ENCODE results near the gene ZNF394. TPM values are rescaled to one million over a fixed set of nuclear protein-coding genes. Genes with fewer than 3 reads are reported as not detected.

The ZNF394 gene
- total RNA-seq, 1 donor from 2014 or later: 32.9 TPM

DNA sequence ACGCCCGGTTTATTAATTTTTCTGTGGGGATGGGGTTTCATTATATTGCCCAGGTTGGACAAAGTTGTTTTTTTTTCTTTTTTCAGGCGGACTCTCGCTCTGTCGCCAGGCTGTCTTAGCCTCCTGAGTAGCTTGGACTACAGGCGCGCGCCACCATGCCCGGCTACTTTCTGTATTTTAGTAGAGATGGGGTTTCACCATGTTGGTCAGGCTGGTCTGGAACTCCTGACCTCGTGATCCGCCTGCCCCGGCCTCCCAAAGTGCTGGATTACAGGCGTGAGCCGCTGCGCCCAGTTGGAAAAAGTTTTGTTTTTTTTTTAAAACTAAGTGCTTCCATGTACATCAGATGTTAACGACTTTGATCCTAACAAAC lies 542 bp upstream of the ZNF394 start:
- ATAC-seq (no peak), DNase-seq (no peak)
- Histone ChIP-seq H3K4me1 (peaks cover 34% of the 10 kb centered on the region), H3K9me3 (no peaks in the 10 kb centered on the region), H3K27ac (peak overlapping the region; percentile 98), H3K4me3 (peak overlapping the region; percentile 94), H3K27me3 (ENCODE audit: low read depth) (no peaks in the 10 kb centered on the region), H3K36me3 (peaks cover 29% of the 10 kb centered on the region)
- intact Hi-C loops (cut with DNase I): no loop called here
- no peak for TF ChIP-seq CTCF (IDR thresholded peaks at IDR 0.05)

DNA sequence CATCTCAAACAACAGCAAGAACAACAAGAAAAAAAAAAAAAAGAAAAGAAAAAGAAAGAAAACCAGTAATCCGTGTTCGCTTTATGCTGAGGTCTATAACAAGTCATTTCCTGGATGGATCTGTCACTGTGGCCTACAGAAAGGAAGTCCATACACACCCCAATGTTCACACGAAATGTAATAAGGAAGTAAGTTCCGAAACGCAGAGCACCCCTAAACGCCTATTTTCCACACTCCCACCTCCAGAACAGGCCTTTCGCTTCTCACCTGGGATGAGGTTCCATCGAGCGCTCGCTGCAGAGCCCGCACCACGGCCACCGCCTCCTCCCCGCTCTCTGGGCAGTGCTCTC lies 735 bp downstream of the ZNF394 start:
- ATAC-seq (peak; percentile 34 to 54), DNase-seq (no peak)
- TF ChIP-seq CTCF (IDR thresholded peaks at IDR 0.05): no peak
- Histone ChIP-seq H3K27me3 (ENCODE audit: low read depth) (no peaks in the 10 kb centered on the region), H3K9me3 (peaks cover 7% of the 10 kb centered on the region), H3K36me3 (peaks cover 41% of the 10 kb centered on the region), H3K4me1 (peaks cover 30% of the 10 kb centered on the region), H3K27ac (peak overlapping the region; percentile 98), H3K4me3 (peak overlapping the region; percentile 94)
- intact Hi-C loops (cut with DNase I): no loop called here

DNA sequence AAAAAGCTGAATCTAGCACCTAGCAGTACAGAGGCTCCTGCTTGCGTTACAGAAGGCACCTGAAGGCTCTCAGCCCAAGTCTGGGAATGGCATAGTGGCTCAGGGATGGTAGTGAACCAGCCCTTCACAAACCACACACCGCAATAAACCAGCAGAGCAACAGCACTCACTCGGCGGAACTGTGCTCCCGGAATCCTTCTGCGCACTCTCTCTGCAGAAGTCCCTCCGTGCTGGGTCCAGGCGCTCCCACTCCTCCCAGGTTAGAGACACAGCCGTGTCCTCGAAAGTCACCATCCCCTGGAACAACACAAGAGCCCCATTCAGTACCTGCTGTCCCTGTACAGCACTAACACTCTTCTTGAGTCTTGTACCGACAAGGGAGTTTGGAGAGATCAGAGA lies 1.5 kb downstream of the ZNF394 start:
- Histone ChIP-seq H3K27me3 (ENCODE audit: low read depth) (no peaks in the 10 kb centered on the region), H3K36me3 (peaks cover 49% of the 10 kb centered on the region), H3K9me3 (peaks cover 15% of the 10 kb centered on the region), H3K4me1 (peaks cover 25% of the 10 kb centered on the region), H3K27ac (no peak overlapping the region), H3K4me3 (peak overlapping the region; percentile 94)
- ATAC-seq: no peak
- no peak for DNase-seq
- intact Hi-C loops (cut with DNase I): no loop called here
- no peak for TF ChIP-seq CTCF (IDR thresholded peaks at IDR 0.05)

- DNase-seq (no peak), ATAC-seq (no peak)
- peaks cover 21% of the 10 kb centered on the region for H3K9me3 ChIP-seq
- peaks cover 55% of the 10 kb centered on the region for H3K36me3 ChIP-seq
- H3K4me1 ChIP-seq: peaks cover 25% of the 10 kb centered on the region
- H3K27ac ChIP-seq: no peak overlapping the region
- TF ChIP-seq CTCF (IDR thresholded peaks at IDR 0.05): no peak
- intact Hi-C loops (cut with DNase I): no loop called here
- H3K27me3 ChIP-seq (ENCODE audit: low read depth): no peaks in the 10 kb centered on the region
- peak overlapping the region; percentile 94 for H3K4me3 ChIP-seq
Measured at GRCh38 chr7:99497766-99498545, 2.1 kb downstream of the ZNF394 start.

DNA sequence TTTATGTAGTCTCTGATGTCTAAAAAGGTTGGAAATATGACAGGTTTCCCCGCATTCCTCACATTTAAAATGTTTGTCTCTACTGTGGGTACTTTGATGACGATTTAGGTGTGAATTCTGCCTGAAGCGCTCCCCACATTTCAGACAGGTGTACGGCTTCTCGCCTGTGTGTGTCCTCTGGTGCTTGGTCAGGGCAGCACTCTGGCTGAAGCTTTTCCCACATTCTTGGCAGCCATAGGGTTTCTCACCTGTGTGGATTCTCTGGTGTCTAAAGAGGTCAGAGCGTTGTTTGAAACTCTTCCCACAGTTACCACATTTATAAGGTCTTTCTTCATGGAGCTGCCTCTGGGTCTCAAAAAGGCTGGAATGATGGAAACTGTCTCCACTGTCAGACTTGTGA lies 6.3 kb downstream of the ZNF394 start:
- no peak for DNase-seq
- H3K4me3 ChIP-seq: no peak overlapping the region
- H3K36me3 ChIP-seq: peaks cover 74% of the 10 kb centered on the region
- no peaks in the 10 kb centered on the region for H3K27me3 ChIP-seq (ENCODE audit: low read depth)
- no peak for ATAC-seq
- H3K9me3 ChIP-seq: peaks cover 30% of the 10 kb centered on the region
- peaks cover 15% of the 10 kb centered on the region for H3K4me1 ChIP-seq
- intact Hi-C loops (cut with DNase I): no loop called here
- H3K27ac ChIP-seq: no peak overlapping the region
- TF ChIP-seq CTCF (IDR thresholded peaks at IDR 0.05): no peak
